ENCODE data around the gene MAP3K14. TPM values are rescaled to one million over a fixed set of nuclear protein-coding genes. Genes with fewer than 3 reads are reported as not detected.

Gene MAP3K14
- total RNA-seq, 1 donor from 2014 or later: 5.7 TPM

DNA sequence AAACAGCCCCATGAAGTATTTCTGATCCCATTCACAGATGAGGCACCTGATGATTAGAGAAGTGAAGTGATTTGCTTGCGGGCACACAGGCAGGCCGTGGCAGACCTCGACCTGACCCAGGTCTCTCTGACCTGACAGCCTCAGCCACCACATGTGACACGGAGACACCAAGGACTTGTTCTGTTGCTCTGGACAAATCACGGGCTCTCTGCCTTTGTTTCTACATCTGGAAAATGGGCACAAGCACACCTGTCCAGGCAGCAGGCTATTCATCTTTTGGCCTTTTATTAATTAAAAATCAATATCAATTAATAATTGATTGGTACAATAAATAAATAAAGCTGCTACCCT, 3.4 kb downstream of the MAP3K14 start:
- Mint-ChIP-seq H3K27ac (ENCODE audit: unreplicated experiment) (peak overlapping the region; percentile 41), H3K36me3 (ENCODE audit: unreplicated experiment) (no peaks in the 10 kb centered on the region), H3K4me1 (ENCODE audit: low read depth, unreplicated experiment) (peaks cover 32% of the 10 kb centered on the region), H3K4me3 (ENCODE audit: unreplicated experiment) (no peak overlapping the region), H3K9me3 (ENCODE audit: unreplicated experiment) (peaks cover 4% of the 10 kb centered on the region), H3K27me3 (ENCODE audit: unreplicated experiment) (peaks cover 9% of the 10 kb centered on the region)
- TF ChIP-seq, protein P1, sequence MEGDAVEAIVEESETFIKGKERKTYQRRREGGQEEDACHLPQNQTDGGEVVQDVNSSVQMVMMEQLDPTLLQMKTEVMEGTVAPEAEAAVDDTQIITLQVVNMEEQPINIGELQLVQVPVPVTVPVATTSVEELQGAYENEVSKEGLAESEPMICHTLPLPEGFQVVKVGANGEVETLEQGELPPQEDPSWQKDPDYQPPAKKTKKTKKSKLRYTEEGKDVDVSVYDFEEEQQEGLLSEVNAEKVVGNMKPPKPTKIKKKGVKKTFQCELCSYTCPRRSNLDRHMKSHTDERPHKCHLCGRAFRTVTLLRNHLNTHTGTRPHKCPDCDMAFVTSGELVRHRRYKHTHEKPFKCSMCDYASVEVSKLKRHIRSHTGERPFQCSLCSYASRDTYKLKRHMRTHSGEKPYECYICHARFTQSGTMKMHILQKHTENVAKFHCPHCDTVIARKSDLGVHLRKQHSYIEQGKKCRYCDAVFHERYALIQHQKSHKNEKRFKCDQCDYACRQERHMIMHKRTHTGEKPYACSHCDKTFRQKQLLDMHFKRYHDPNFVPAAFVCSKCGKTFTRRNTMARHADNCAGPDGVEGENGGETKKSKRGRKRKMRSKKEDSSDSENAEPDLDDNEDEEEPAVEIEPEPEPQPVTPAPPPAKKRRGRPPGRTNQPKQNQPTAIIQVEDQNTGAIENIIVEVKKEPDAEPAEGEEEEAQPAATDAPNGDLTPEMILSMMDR (IDR thresholded peaks at IDR 0.05; ENCODE audit: partially characterized antibody, unreplicated experiment): no peak
- DNase-seq: no peak

DNA sequence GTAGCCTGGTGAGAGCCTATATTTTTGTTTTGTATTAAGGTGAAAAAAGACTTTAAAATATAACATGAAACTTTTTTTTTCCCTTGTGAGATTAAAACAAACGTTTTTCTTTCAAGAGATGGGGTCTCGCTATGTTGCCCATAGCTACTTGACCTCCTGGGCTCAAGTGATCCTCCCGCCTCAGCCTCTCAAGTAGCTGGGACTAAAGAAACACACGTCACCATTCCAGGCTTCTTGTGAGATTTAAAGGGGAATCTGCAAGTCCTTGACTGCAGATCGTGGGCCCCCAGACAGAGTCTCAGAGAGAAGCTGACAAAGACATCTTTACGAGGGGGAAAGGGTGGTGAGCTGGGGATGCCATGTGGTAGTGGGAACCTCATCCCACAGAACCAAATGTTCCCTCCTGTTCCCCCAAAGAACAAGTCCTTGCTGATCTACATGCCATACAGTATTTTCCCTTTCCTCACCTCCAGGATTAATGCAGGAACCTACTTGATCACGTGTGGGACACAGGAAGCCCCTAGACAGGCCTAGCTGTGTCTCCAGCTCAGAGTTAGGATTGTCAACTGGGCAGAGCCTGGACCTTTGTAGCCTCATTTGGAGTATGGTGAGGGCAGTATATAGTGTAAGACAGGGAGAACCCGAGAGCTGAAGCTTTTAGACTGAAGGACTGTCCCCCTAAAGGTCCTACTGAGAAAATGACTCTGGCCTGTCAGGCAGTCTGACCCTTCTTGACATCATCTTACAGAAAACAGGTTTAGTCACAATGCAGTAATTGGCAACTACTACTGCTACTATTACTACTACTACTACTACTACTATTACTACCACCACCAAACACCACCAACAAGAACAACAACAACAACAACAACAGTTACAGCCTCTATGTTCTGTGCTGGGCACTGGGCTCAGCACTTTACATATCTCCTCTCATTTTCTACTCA, 4.1 kb downstream of the MAP3K14 start:
- Mint-ChIP-seq H3K27ac (ENCODE audit: unreplicated experiment) (peak overlapping the region; percentile 41), H3K9me3 (ENCODE audit: unreplicated experiment) (peaks cover 4% of the 10 kb centered on the region), H3K4me3 (ENCODE audit: unreplicated experiment) (no peak overlapping the region), H3K36me3 (ENCODE audit: unreplicated experiment) (no peaks in the 10 kb centered on the region), H3K4me1 (ENCODE audit: low read depth, unreplicated experiment) (peaks cover 32% of the 10 kb centered on the region), H3K27me3 (ENCODE audit: unreplicated experiment) (peaks cover 9% of the 10 kb centered on the region)
- DNase-seq: no peak
- TF ChIP-seq, protein P1 (IDR thresholded peaks at IDR 0.05; ENCODE audit: partially characterized antibody, unreplicated experiment): no peak

DNA sequence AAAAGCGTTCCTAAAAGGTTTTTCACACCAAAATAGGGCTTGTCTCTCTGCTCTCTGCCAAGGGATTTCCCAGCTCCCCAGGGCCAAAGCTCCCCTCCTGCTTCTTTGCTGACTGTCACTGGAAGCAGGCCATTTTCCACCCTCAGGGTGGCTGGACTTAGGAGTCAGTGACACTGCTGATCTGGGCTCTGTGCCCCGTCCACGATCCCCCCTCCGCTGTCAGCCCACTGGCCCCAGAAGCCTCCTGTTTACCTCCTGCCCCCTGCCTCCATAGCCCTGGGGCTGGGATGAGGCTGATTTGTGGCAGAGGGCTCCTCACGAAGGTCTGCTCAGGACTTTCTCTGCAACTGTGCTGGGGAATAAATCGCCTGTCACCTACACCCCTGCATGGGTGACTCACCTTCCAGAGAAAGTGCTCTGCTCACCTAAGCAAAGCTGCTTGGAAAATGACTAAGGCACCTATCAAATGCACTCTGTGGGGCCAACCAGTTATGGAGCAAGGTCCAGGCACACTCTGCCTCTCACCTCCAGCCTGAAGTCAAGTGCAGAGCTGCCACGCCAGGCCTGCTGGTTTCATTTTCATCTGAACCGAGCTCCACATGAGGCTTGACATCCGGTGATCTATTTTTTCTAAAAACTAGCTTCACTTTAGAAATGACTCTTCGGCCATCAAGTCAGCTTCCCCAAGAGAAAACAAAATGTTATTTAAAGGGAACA, 4.9 kb downstream of the MAP3K14 start:
- TF ChIP-seq, protein P1 (IDR thresholded peaks at IDR 0.05; ENCODE audit: partially characterized antibody, unreplicated experiment): no peak
- no peak overlapping the region for H3K4me3 Mint-ChIP-seq (ENCODE audit: unreplicated experiment)
- DNase-seq: no peak
- no peaks in the 10 kb centered on the region for H3K36me3 Mint-ChIP-seq (ENCODE audit: unreplicated experiment)
- peaks cover 4% of the 10 kb centered on the region for H3K9me3 Mint-ChIP-seq (ENCODE audit: unreplicated experiment)
- H3K27me3 Mint-ChIP-seq (ENCODE audit: unreplicated experiment): peaks cover 9% of the 10 kb centered on the region
- H3K4me1 Mint-ChIP-seq (ENCODE audit: low read depth, unreplicated experiment): peaks cover 32% of the 10 kb centered on the region
- H3K27ac Mint-ChIP-seq (ENCODE audit: unreplicated experiment): no peak overlapping the region

DNA sequence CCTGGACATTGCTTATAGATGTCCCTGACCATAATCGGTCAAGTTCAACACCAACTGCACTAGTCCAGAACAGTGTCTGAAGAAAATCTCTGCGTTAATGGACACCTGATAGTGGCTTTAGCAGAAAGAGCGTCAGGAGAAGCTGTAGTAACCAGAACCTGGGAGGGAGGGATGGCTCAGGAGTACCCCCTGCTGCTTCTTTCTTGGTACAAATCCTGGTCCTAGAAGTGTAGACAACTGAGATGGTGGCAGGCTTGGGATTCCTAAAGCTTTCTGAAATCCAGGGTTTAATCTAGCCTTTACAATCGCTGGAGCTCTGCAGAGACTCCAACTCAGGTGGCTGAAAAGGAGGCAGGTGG, 5.4 kb downstream of the MAP3K14 start:
- TF ChIP-seq, protein P1 (IDR thresholded peaks at IDR 0.05; ENCODE audit: partially characterized antibody, unreplicated experiment): no peak
- Mint-ChIP-seq H3K36me3 (ENCODE audit: unreplicated experiment) (no peaks in the 10 kb centered on the region), H3K4me3 (ENCODE audit: unreplicated experiment) (no peak overlapping the region), H3K27ac (ENCODE audit: unreplicated experiment) (peak overlapping the region; percentile 55), H3K4me1 (ENCODE audit: low read depth, unreplicated experiment) (peaks cover 35% of the 10 kb centered on the region), H3K9me3 (ENCODE audit: unreplicated experiment) (peaks cover 4% of the 10 kb centered on the region), H3K27me3 (ENCODE audit: unreplicated experiment) (peaks cover 9% of the 10 kb centered on the region)
- no peak for DNase-seq
